ENCODE data around the gene GALNT14.

The GALNT14 gene

GRCh38 chr2:30865892-30866681 lies 272.2 kb downstream of the GALNT14 start:
- no peaks in the 10 kb centered on the region for H3K36me3 ChIP-seq (ENCODE audit: control insufficient read depth, insufficient read depth, low read length)
- H3K27ac ChIP-seq (ENCODE audit: low read length): no peak overlapping the region
- H3K27me3 ChIP-seq (ENCODE audit: control insufficient read depth, insufficient read depth, low read length): no peaks in the 10 kb centered on the region
- DNase-seq (ENCODE audit: low read depth, low spot score): no peak
- WGBS (ENCODE audit: insufficient coverage, insufficient read length): no CpG with 5 or more reads among the region's 10 CpGs
- no peak overlapping the region for H3K4me3 ChIP-seq (ENCODE audit: low read length)
- no peaks in the 10 kb centered on the region for H3K9me3 ChIP-seq (ENCODE audit: control insufficient read depth, insufficient read depth, low read length)
- H3K4me1 ChIP-seq (ENCODE audit: control insufficient read depth, insufficient read depth, low read length): no peaks in the 10 kb centered on the region

- Histone ChIP-seq H3K27ac (ENCODE audit: low read length) (no peak overlapping the region), H3K4me1 (ENCODE audit: control insufficient read depth, insufficient read depth, low read length) (no peaks in the 10 kb centered on the region), H3K4me3 (ENCODE audit: low read length) (no peak overlapping the region), H3K36me3 (ENCODE audit: control insufficient read depth, insufficient read depth, low read length) (no peaks in the 10 kb centered on the region), H3K9me3 (ENCODE audit: control insufficient read depth, insufficient read depth, low read length) (no peaks in the 10 kb centered on the region), H3K27me3 (ENCODE audit: control insufficient read depth, insufficient read depth, low read length) (no peaks in the 10 kb centered on the region)
- DNase-seq (ENCODE audit: low read depth, low spot score): no peak
- WGBS (ENCODE audit: insufficient coverage, insufficient read length): no CpG with 5 or more reads among the region's 1 CpG
These were observed 273.0 kb downstream of the GALNT14 start for GRCh38 chr2:30865243-30865642.

- Histone ChIP-seq H3K36me3 (ENCODE audit: control insufficient read depth, insufficient read depth, low read length) (no peaks in the 10 kb centered on the region), H3K4me1 (ENCODE audit: control insufficient read depth, insufficient read depth, low read length) (no peaks in the 10 kb centered on the region), H3K27me3 (ENCODE audit: control insufficient read depth, insufficient read depth, low read length) (no peaks in the 10 kb centered on the region), H3K27ac (ENCODE audit: low read length) (no peak overlapping the region), H3K9me3 (ENCODE audit: control insufficient read depth, insufficient read depth, low read length) (no peaks in the 10 kb centered on the region), H3K4me3 (ENCODE audit: low read length) (no peak overlapping the region)
- no CpG with 5 or more reads among the region's 3 CpGs for WGBS (ENCODE audit: insufficient coverage, insufficient read length)
- peak; percentile 27 for DNase-seq (ENCODE audit: low read depth, low spot score)
These were observed 276.1 kb downstream of the GALNT14 start for GRCh38 chr2:30862054-30862651.

GRCh38 chr2:30860726-30861125 lies 277.5 kb downstream of the GALNT14 start:
- no peak for DNase-seq (ENCODE audit: low read depth, low spot score)
- WGBS (ENCODE audit: insufficient coverage, insufficient read length): no CpG with 5 or more reads among the region's 4 CpGs
- H3K9me3 ChIP-seq (ENCODE audit: control insufficient read depth, insufficient read depth, low read length): no peaks in the 10 kb centered on the region
- no peaks in the 10 kb centered on the region for H3K4me1 ChIP-seq (ENCODE audit: control insufficient read depth, insufficient read depth, low read length)
- no peaks in the 10 kb centered on the region for H3K36me3 ChIP-seq (ENCODE audit: control insufficient read depth, insufficient read depth, low read length)
- no peaks in the 10 kb centered on the region for H3K27me3 ChIP-seq (ENCODE audit: control insufficient read depth, insufficient read depth, low read length)
- H3K4me3 ChIP-seq (ENCODE audit: low read length): no peak overlapping the region
- H3K27ac ChIP-seq (ENCODE audit: low read length): no peak overlapping the region

All from iPS DF 6.9 (cell line).